Ramos (cell line): ENCODE results near the gene TUBB4B.

Experiments
- in situ Hi-C: fragments of 300-500 bp; cut with MboI; formaldehyde crosslinking; loops from one replicate; pipeline ENCODE4 v1.14.3; 2022; ENCODE audit warnings: low sequenced_read_pairs; ENCODE audit not compliant: unreplicated experiment

Gene TUBB4B

GRCh38 chr9:137211532-137211931 is 29.6 kb upstream of the TUBB4B start:
- in situ Hi-C loops = no loop called here

GRCh38 chr9:137212520-137212919 is 28.6 kb upstream of the TUBB4B start:
- in situ Hi-C loops = no loop called here

GRCh38 chr9:137213160-137214060 is 27.7 kb upstream of the TUBB4B start:
- in situ Hi-C loops = no loop called here

GRCh38 chr9:137214620-137215019 is 26.5 kb upstream of the TUBB4B start:
- in situ Hi-C loops = no loop called here

GRCh38 chr9:137215196-137215986 is 25.7 kb upstream of the TUBB4B start:
- in situ Hi-C loops = no loop called here

GRCh38 chr9:137216188-137216965 is 24.7 kb upstream of the TUBB4B start:
- in situ Hi-C loops = no loop called here

GRCh38 chr9:137217276-137218211 is 23.5 kb upstream of the TUBB4B start:
- in situ Hi-C loops = no loop called here

- in situ Hi-C loops = no loop called here
Measured at GRCh38 chr9:137218212-137218753, 22.8 kb upstream of the TUBB4B start.

GRCh38 chr9:137218754-137219271 is 22.3 kb upstream of the TUBB4B start:
- in situ Hi-C loops = no loop called here

- in situ Hi-C loops = no loop called here
Measured at GRCh38 chr9:137219757-137220316, 21.2 kb upstream of the TUBB4B start.

GRCh38 chr9:137220317-137221094 is 20.6 kb upstream of the TUBB4B start:
- in situ Hi-C loops = no loop called here

- in situ Hi-C loops = no loop called here
Measured at GRCh38 chr9:137221095-137221505, 20.0 kb upstream of the TUBB4B start.

- in situ Hi-C loops = no loop called here
Measured at GRCh38 chr9:137221506-137222111, 19.5 kb upstream of the TUBB4B start.

- in situ Hi-C loops = no loop called here
Measured at GRCh38 chr9:137222190-137223077, 18.7 kb upstream of the TUBB4B start, which contains the start of gene RNF208. RNF208 (minus strand) TSS chr9:137222240; CDS start chr9:137221212, 1,028 bp downstream.

GRCh38 chr9:137223078-137223970 is 17.8 kb upstream of the TUBB4B start:
- in situ Hi-C loops = no loop called here
